Mesendoderm (in vitro differentiated cells): ENCODE data around the gene GAB2.
"Not testable (repeated sequence)": the region's sequence is repeated elsewhere in the genome, so short reads cannot be mapped to it uniquely, and the experiment has no call there.

Experiments used
- DNase-seq: peaks from one replicate; pipeline ENCODE4 v3.0.0; 2013
- H2AK5ac ChIP-seq: 2 replicates; pipeline ENCODE4 v1.6.1; 2013; ENCODE audit warnings: low read length, inconsistent platforms
- H2BK120ac ChIP-seq: 2 replicates; pipeline ENCODE4 v1.6.1; 2013; ENCODE audit warnings: low read depth, mild to moderate bottlenecking, low read length, moderate library complexity, mixed read lengths
- H2BK15ac ChIP-seq: replicated peaks from 2 replicates; pipeline ENCODE4 v1.6.1; 2013; ENCODE audit warnings: low read depth, mild to moderate bottlenecking, moderate library complexity
- H2BK5ac ChIP-seq: 2 replicates; pipeline ENCODE4 v1.6.1; 2013; ENCODE audit warnings: low read length, inconsistent platforms
- H3K18ac ChIP-seq: 2 replicates; pipeline ENCODE4 v1.6.1; 2013; ENCODE audit warnings: mild to moderate bottlenecking, low read length, mixed read lengths
- H3K23ac ChIP-seq: one replicate; pipeline ENCODE4 v1.6.1; 2013; ENCODE audit warnings: low read length
- H3K27ac ChIP-seq: 2 replicates; pipeline ENCODE4 v1.5.1; 2013; ENCODE audit warnings: low read depth, mild to moderate bottlenecking, inconsistent platforms, low read length, moderate library complexity
- H3K27me3 ChIP-seq: 2 replicates; pipeline ENCODE4 v1.6.1; 2013; ENCODE audit warnings: low read length, control low read depth, mild to moderate bottlenecking, inconsistent platforms; ENCODE audit not compliant: insufficient read depth, poor library complexity
- H3K36me3 ChIP-seq: 2 replicates; pipeline ENCODE4 v1.6.1; 2013; ENCODE audit warnings: low read length, inconsistent platforms; ENCODE audit not compliant: control insufficient read depth, insufficient read depth
- H3K4ac ChIP-seq: one replicate; pipeline ENCODE4 v1.6.1; 2013; ENCODE audit warnings: low read depth, mild to moderate bottlenecking, low read length, moderate library complexity
- H3K4me1 ChIP-seq: 2 replicates; pipeline ENCODE4 v1.6.1; 2013; ENCODE audit warnings: low read depth, low read length, inconsistent platforms; ENCODE audit not compliant: control insufficient read depth
- H3K4me2 ChIP-seq: 2 replicates; pipeline ENCODE4 v1.6.1; 2013; ENCODE audit warnings: low read length
- H3K4me3 ChIP-seq: 2 replicates; pipeline ENCODE4 v1.5.1; 2013; ENCODE audit warnings: mild to moderate bottlenecking, low read length
- H3K56ac ChIP-seq: one replicate; pipeline ENCODE4 v1.6.1; 2013; ENCODE audit warnings: low read length
- H3K79me1 ChIP-seq: 2 replicates; pipeline ENCODE4 v1.6.1; 2013; ENCODE audit warnings: low read length, inconsistent platforms
- H3K79me2 ChIP-seq: 2 replicates; pipeline ENCODE4 v1.6.1; 2013; ENCODE audit warnings: mild to moderate bottlenecking, low read length; ENCODE audit not compliant: control insufficient read depth, insufficient read depth
- H3K9ac ChIP-seq: 2 replicates; pipeline ENCODE4 v1.6.1; 2013; ENCODE audit warnings: low read length, inconsistent platforms
- H4K5ac ChIP-seq: one replicate; pipeline ENCODE4 v1.6.1; 2013; ENCODE audit warnings: low read length
- H4K8ac ChIP-seq: one replicate; pipeline ENCODE4 v1.6.1; 2013; ENCODE audit warnings: low read depth, mild to moderate bottlenecking, control low read depth, low read length, moderate library complexity
- WGBS: extraction: QIAGEN DNeasy Blood & Tissue Kit; methylation state at CpG from one replicate; pipeline ENCODE4 v1.1.7; 2013; ENCODE audit warnings: low lambda C conversion rate, missing lambda C conversion rate; ENCODE audit not compliant: insufficient coverage; ENCODE audit errors: extremely low coverage; 5-methylcytosine and 5-hydroxymethylcytosine counted together

GAB2 gene

DNA sequence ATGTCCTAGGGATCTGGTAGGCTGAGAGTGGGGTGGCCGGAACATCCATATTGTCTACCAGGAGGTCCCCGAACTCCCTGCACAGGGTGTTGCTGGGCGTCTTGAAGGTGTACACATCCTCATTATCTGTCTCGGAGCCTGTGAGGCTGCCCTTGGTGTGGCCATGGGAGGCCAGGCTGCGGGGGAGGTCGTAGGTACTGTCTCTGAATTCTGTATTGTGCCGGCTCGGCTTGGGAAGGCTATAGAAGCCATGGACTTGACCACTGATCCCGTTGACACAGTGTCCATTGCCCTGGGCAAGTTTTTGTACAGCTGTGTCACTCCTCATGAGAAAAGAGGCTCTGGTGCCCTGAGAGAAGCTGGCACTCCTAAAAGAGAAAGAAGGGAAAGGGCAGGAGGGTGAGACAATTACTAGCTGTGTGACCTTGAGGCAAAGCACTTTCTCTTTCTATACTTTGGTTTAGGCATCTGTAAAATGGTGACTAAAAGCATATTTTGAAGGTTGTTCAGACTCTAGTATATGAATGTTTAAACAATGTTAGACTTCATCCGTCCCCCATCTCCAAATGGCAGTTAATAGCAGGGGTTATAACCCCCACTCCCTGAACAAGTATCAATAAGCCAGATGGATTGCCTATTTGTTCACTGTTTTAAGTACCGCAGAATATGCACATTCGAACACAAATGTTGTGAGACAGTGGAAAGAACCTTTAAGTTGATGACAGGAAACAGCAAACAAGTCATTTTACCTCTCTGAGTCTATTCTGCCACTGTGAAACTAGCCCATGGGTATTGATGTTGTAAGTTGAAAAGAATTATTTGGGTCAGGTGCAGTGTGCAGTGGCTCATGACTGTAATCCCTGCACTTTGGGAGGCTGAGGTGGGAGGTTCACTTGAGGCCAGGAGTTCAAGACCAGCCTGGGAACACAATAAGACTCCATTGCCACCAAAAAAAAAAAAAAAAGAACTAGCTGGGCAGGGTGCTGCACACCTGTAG is 190.6 kb downstream of the GAB2 start:
- no CpG with 5 or more reads among the region's 12 CpGs for WGBS
- no peak overlapping the region for H4K5ac ChIP-seq
- no peak overlapping the region for H2BK15ac ChIP-seq
- H3K4ac ChIP-seq = no peak overlapping the region
- H3K27ac ChIP-seq = no peak overlapping the region
- H3K56ac ChIP-seq = no peak overlapping the region
- H4K8ac ChIP-seq = no peak overlapping the region
- H3K9ac ChIP-seq = no peak overlapping the region
- no peak overlapping the region for H3K4me3 ChIP-seq
- no peak overlapping the region for H3K4me2 ChIP-seq
- no peak overlapping the region for H3K18ac ChIP-seq
- no peak for DNase-seq
- H3K79me2 ChIP-seq = no peaks in the 10 kb centered on the region
- no peak overlapping the region for H2BK5ac ChIP-seq
- H2AK5ac ChIP-seq = no peak overlapping the region
- no peaks in the 10 kb centered on the region for H3K27me3 ChIP-seq
- no peaks in the 10 kb centered on the region for H3K4me1 ChIP-seq
- H3K23ac ChIP-seq = no peak overlapping the region
- no peaks in the 10 kb centered on the region for H3K79me1 ChIP-seq
- no peaks in the 10 kb centered on the region for H3K36me3 ChIP-seq
- H2BK120ac ChIP-seq = no peak overlapping the region

DNA sequence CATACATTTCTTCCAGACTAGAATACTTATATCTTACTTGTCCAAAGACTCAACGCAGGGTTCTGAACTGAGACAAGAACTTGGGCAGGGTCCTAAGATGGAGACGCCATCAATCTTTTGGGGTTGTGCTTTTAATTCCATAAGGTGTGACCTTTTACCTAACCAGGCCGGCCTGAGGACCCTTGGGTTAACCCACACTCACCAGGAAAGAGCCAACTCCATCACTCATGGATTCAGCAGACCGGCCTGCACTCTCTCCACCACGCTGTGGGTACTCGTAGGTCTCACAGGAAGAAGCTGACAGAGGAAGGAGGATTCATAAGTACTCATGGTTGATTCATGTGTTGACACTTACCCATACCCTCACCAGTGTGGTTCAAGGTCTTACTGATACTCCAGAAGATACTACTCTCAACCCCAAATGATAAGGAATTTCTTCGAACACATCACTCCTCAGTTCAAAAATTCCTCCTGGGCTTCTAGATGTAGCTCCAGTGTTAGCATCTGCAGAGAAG is 192.7 kb downstream of the GAB2 start:
- no peak overlapping the region for H3K56ac ChIP-seq
- H2AK5ac ChIP-seq = no peak overlapping the region
- no peak overlapping the region for H3K9ac ChIP-seq
- H2BK5ac ChIP-seq = no peak overlapping the region
- H3K23ac ChIP-seq = no peak overlapping the region
- no peaks in the 10 kb centered on the region for H3K27me3 ChIP-seq
- H4K8ac ChIP-seq = no peak overlapping the region
- H3K4me3 ChIP-seq = no peak overlapping the region
- H4K5ac ChIP-seq = no peak overlapping the region
- no peak overlapping the region for H2BK15ac ChIP-seq
- no peaks in the 10 kb centered on the region for H3K79me2 ChIP-seq
- DNase-seq = no peak
- no peak overlapping the region for H2BK120ac ChIP-seq
- H3K27ac ChIP-seq = no peak overlapping the region
- no peaks in the 10 kb centered on the region for H3K79me1 ChIP-seq
- no peak overlapping the region for H3K18ac ChIP-seq
- H3K36me3 ChIP-seq = no peaks in the 10 kb centered on the region
- no CpG with 5 or more reads among the region's 7 CpGs for WGBS
- no peak overlapping the region for H3K4ac ChIP-seq
- H3K4me1 ChIP-seq = no peaks in the 10 kb centered on the region
- no peak overlapping the region for H3K4me2 ChIP-seq

DNA sequence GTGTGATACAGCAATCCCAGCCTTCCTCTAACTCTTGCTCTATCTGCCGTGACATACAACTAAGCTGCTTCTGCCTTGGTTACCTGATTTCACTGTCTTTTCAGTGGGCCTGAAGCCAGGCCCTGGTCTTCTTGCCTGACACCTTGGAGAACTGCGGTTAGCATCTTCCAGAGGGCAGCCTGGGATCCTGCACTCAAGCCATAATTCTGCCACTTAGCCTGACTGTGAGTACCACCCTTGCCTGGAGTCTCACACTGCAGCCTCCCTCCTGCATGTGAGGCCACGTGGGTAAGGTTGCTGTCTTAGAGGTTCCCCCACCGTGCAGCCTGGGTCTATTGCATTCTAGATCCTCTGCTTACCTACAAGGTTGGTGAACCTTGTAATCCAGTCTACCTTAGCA is 193.1 kb downstream of the GAB2 start:
- no peak overlapping the region for H2AK5ac ChIP-seq
- H3K23ac ChIP-seq = no peak overlapping the region
- no peaks in the 10 kb centered on the region for H3K27me3 ChIP-seq
- no peak overlapping the region for H3K9ac ChIP-seq
- no peak overlapping the region for H2BK5ac ChIP-seq
- no peak overlapping the region for H3K4ac ChIP-seq
- H2BK120ac ChIP-seq = no peak overlapping the region
- H3K79me1 ChIP-seq = no peaks in the 10 kb centered on the region
- H2BK15ac ChIP-seq = no peak overlapping the region
- no peak overlapping the region for H3K56ac ChIP-seq
- no peaks in the 10 kb centered on the region for H3K79me2 ChIP-seq
- no peak overlapping the region for H4K8ac ChIP-seq
- no peaks in the 10 kb centered on the region for H3K4me1 ChIP-seq
- no peak for DNase-seq
- no peak overlapping the region for H3K18ac ChIP-seq
- H3K4me2 ChIP-seq = no peak overlapping the region
- H4K5ac ChIP-seq = no peak overlapping the region
- H3K4me3 ChIP-seq = no peak overlapping the region
- no peaks in the 10 kb centered on the region for H3K36me3 ChIP-seq
- no CpG with 5 or more reads among the region's 4 CpGs for WGBS
- no peak overlapping the region for H3K27ac ChIP-seq

DNA sequence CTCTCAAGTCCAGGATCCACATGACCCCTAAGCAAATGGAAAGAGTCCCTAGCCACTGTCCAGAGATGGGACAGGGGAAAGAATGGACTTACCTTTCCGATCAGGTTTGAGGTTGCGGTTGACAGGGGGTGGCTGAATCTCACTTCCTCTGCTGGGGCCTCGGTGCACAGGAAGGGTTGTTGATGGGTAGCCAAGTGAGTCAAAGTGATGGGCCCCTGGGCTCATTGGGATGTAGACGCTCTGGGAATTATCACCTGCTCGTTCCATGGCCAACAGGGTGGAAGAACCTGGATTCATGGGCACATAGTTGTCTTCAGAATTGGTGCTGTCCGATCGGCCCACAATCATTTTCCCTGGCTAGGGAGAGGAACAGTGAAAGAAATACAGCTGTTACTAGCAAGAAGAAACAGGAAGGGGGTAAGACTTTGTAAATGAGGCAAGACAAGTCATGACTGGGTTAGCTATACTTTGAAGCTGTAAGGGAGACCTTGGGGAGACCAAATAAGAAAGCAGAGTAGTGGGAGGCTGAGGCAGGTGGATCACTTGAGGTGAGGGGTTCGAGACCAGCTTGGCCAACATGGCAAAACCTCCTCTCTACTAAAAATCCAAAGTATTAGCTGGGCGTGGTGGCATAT is 194.2 kb downstream of the GAB2 start:
- no CpG with 5 or more reads among the region's 9 CpGs for WGBS
- Histone ChIP-seq H4K8ac (no peak overlapping the region), H3K9ac (no peak overlapping the region), H3K4ac (no peak overlapping the region), H3K36me3 (no peaks in the 10 kb centered on the region), H3K4me3 (no peak overlapping the region), H4K5ac (no peak overlapping the region), H3K27me3 (no peaks in the 10 kb centered on the region), H3K79me1 (no peaks in the 10 kb centered on the region), H2BK5ac (no peak overlapping the region), H3K4me1 (no peaks in the 10 kb centered on the region), H3K23ac (no peak overlapping the region), H2BK15ac (no peak overlapping the region), H3K27ac (no peak overlapping the region), H3K56ac (no peak overlapping the region), H3K79me2 (no peaks in the 10 kb centered on the region), H2BK120ac (no peak overlapping the region), H3K18ac (no peak overlapping the region), H2AK5ac (no peak overlapping the region), H3K4me2 (no peak overlapping the region)
- no peak for DNase-seq

DNA sequence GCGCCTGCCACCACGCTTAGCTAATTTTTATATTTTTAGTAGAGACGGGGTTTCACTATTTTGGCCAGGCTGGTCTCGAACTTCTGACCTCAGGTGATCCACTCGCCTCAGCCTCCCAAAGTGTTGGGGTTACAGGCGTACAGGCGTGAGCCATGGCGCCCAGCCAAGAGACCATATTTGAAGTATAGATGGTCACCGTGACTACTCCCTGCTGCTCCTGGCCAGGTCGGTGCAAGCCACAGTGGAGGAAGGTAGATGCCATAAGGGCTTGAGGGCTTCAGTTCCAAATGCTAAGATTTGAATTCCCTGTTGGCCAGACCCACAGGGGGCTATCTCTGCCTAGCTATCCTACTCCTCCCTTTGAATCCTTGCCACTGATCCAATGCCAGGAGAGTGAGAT is 194.9 kb downstream of the GAB2 start:
- H3K27ac ChIP-seq, H3K4me3 ChIP-seq, H3K18ac ChIP-seq, H3K56ac ChIP-seq, H2AK5ac ChIP-seq, H3K79me2 ChIP-seq, H2BK5ac ChIP-seq, H2BK15ac ChIP-seq, H3K9ac ChIP-seq, H4K5ac ChIP-seq, H3K27me3 ChIP-seq, H3K4me1 ChIP-seq, H3K4me2 ChIP-seq, H3K23ac ChIP-seq, H4K8ac ChIP-seq, H3K36me3 ChIP-seq, H2BK120ac ChIP-seq, H3K4ac ChIP-seq, H3K79me1 ChIP-seq: not testable (repeated sequence)
- peak; percentile 16 for DNase-seq
- no CpG with 5 or more reads among the region's 10 CpGs for WGBS
